B cell (primary cell): ENCODE results near the gene ILF3. TPM values are rescaled to one million over a fixed set of nuclear protein-coding genes. Genes with fewer than 3 reads are reported as not detected.

Source experiments
- ATAC-seq: fragments of 200-7000 bp; cut with Tn5 transposase; one replicate; pipeline ENCODE4 v1.10.0; 2021; ENCODE audit warnings: low read depth, mild to moderate bottlenecking, moderate number of reproducible peaks, moderate library complexity
- CTCF ChIA-PET: fragments of 350-600 bp; sonication (Branson Sonifier 250); formaldehyde crosslinking; loops from one replicate; lab custom pipeline; 2021; ENCODE audit warnings: antibody characterized with exemption, inconsistent platforms; lab: Charles Lee
- POLR2A ChIA-PET: fragments of 350-600 bp; sonication (Branson Sonifier 250); formaldehyde crosslinking; loops from one replicate; lab custom pipeline; 2021; ENCODE audit warnings: antibody characterized with exemption; lab: Charles Lee
- DNase-seq: peaks from one replicate; pipeline ENCODE4 v3.0.0; 2013
- H2AFZ ChIP-seq: 2 replicates; pipeline ENCODE4 v1.6.1; 2012; ENCODE audit warnings: mild to moderate bottlenecking, low read depth, low read length; ENCODE audit not compliant: insufficient read depth, poor library complexity, severe bottlenecking
- H3K27ac ChIP-seq, 2 donors: 1 replicate in 1 of 2; 2 replicates in 1 of 2; pipeline ENCODE4 v1.5.1; 2012 to 2013; ENCODE audit warnings: low read length in 2 of 2, mild to moderate bottlenecking in 2 of 2, moderate library complexity in 1 of 2
- H3K27me3 ChIP-seq, 4 experiments: fragments of 200-600 bp in 1 of 4; sonication (generic) in 1 of 4; replicated peaks in 1 of 4; 1 replicate in 2 of 4; 2 replicates in 2 of 4; pipeline versions ENCODE4 v1.6.1 to v1.7.0; 2013 to 2016; ENCODE audit warnings: low read length in 3 of 4, mild to moderate bottlenecking in 2 of 4, mixed read lengths in 1 of 4, moderate library complexity in 1 of 4; ENCODE audit not compliant: insufficient read depth in 4 of 4, control insufficient read depth in 3 of 4; ENCODE audit errors: control extremely low read depth in 1 of 4
- H3K36me3 ChIP-seq, 2 experiments: replicated peaks in 1 of 2; 1 replicate in 1 of 2; 2 replicates in 1 of 2; pipeline versions ENCODE4 v1.6.1 to v1.7.1; 2013; ENCODE audit warnings: low read length in 1 of 2; ENCODE audit not compliant: insufficient read depth in 2 of 2, control insufficient read depth in 1 of 2; ENCODE audit errors: control extremely low read depth in 1 of 2, extremely low read depth in 1 of 2
- H3K4me1 ChIP-seq, 2 donors: fragments of 200-600 bp in 1 of 2; sonication (generic) in 1 of 2; 1 replicate in 1 of 2; 2 replicates in 1 of 2; pipeline versions ENCODE4 v1.5.1 to v1.6.1; 2013 to 2017; ENCODE audit warnings: low read length in 2 of 2; ENCODE audit not compliant: control insufficient read depth in 2 of 2, insufficient read depth in 2 of 2
- H3K4me2 ChIP-seq: replicated peaks from 2 replicates; pipeline ENCODE3; 2012; ENCODE audit warnings: mild to moderate bottlenecking, low read depth, low read length; ENCODE audit not compliant: poor library complexity, severe bottlenecking
- H3K4me3 ChIP-seq, 5 experiments: fragments of 200-600 bp in 1 of 5; sonication (generic) in 1 of 5; 1 replicate in 3 of 5; 2 replicates in 2 of 5; pipeline versions ENCODE4 v1.5.1 to v1.7.0; 2011 to 2016; ENCODE audit warnings: low read length in 4 of 5, mild to moderate bottlenecking in 4 of 5, low read depth in 2 of 5, control low read depth in 1 of 5, moderate library complexity in 1 of 5; ENCODE audit not compliant: insufficient read depth in 1 of 5; ENCODE audit errors: control extremely low read depth in 1 of 5, extremely low read depth in 1 of 5
- H3K79me2 ChIP-seq: fragments of 200-600 bp; sonication (generic); one replicate; pipeline ENCODE4 v1.6.0; 2016; ENCODE audit warnings: low read length; ENCODE audit not compliant: control insufficient read depth, insufficient read depth
- H3K9ac ChIP-seq: fragments of 200-600 bp; sonication (generic); 2 replicates; pipeline ENCODE4 v1.6.1; 2017; ENCODE audit warnings: mild to moderate bottlenecking, low read length, moderate library complexity
- H3K9me3 ChIP-seq, 3 donors: one replicate each; pipeline versions ENCODE4 v1.6.1 to v1.7.1; 2013; ENCODE audit warnings: low read length in 2 of 3; ENCODE audit not compliant: control insufficient read depth in 2 of 3, insufficient read depth in 1 of 3; ENCODE audit errors: control extremely low read depth in 1 of 3
- H4K20me1 ChIP-seq: 2 replicates; pipeline ENCODE4 v1.6.0; 2012; ENCODE audit warnings: mild to moderate bottlenecking, low read length; ENCODE audit not compliant: insufficient read depth, control insufficient read depth, poor library complexity, severe bottlenecking
- H3K27ac Mint-ChIP-seq: one replicate; pipeline ENCODE4 v1.8.0; 2021; ENCODE audit warnings: mixed read lengths
- H3K27me3 Mint-ChIP-seq: one replicate; pipeline ENCODE4 v1.8.0; 2021; ENCODE audit warnings: mixed read lengths
- H3K4me1 Mint-ChIP-seq: one replicate; pipeline ENCODE4 v1.8.0; 2021; ENCODE audit warnings: mixed read lengths
- H3K4me3 Mint-ChIP-seq: one replicate; pipeline ENCODE4 v1.8.0; 2021; ENCODE audit warnings: mixed read lengths
- H3K9me3 Mint-ChIP-seq: one replicate; pipeline ENCODE4 v1.8.0; 2022; ENCODE audit warnings: mixed read lengths; ENCODE audit not compliant: insufficient read depth
- EZH2 ChIP-seq: IDR thresholded peaks from 2 replicates; pipeline ENCODE4 v1.6.1; 2012; ENCODE audit warnings: borderline replicate concordance, low read depth, mild to moderate bottlenecking, moderate library complexity, low read length; ENCODE audit not compliant: insufficient read depth, poor library complexity, severe bottlenecking
- WGBS: methylation state at CpG from one replicate; pipeline ENCODE4 v1.1.5; 2013; ENCODE audit warnings: missing lambda C conversion rate; ENCODE audit not compliant: insufficient coverage; 5-methylcytosine and 5-hydroxymethylcytosine counted together
- intact Hi-C: fragments of 100-400 bp; cut with micrococcal nuclease; formaldehyde crosslinking; loops from one replicate; pipeline ENCODE4 v1.10.0; 2022
- polyA plus RNA-seq: library from polyadenylated mRNA; depleted of rRNA; stranded (reverse); fragments of >200 nt; gene quantifications from 2 replicates; pipeline ENCODE4 v1.2.3, GENCODE V29; 2012
- total RNA-seq, 2 donors: library from RNA; stranded (reverse); fragments of 120-200 nt in 1 of 2; gene quantifications; 1 replicate in 1 of 2; 2 replicates in 1 of 2; pipeline versions ENCODE4 v1.2.3 to v1.2.4, GENCODE V29; 2013 to 2022
- TF ChIP-seq, protein P1 (sequence below): fragments of 200-600 bp; IDR thresholded peaks from one replicate; pipeline ENCODE4 v1.8.0; 2022; ENCODE audit warnings: antibody characterized with exemption, mild to moderate bottlenecking

Gene ILF3
- total and polyA plus RNA-seq, 2 donors (not counting 1 experiment from before 2014, with no cell fraction given) = 189 to 359 TPM

DNA sequence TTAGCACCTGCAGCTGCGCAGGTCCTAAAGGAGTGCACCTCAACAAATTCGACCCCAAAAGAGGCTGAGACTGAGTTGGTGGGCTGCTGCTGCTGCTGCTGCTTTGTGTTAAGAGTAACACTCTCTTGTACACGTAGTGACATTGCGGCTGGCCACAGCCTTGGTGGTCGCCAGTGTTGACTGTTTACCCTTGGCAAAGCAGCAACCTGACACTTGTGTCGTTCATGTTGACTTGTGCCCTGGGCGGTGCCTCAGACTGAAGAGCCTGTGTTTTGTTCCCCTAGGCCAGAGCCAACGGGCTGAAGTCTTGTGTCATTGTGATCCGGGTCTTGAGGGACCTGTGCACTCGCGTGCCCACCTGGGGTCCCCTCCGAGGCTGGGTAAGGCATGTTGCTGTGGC lies 24.7 kb downstream of the ILF3 start:
- H3K4me1 Mint-ChIP-seq = no peaks in the 10 kb centered on the region
- no peaks in the 10 kb centered on the region for H3K9me3 Mint-ChIP-seq
- no peak overlapping the region for H3K4me2 ChIP-seq
- no peaks in the 10 kb centered on the region for H3K9me3 ChIP-seq
- no peak overlapping the region for H3K27ac ChIP-seq
- DNase-seq (no peak), ATAC-seq (no peak)
- no peaks in the 10 kb centered on the region for H3K27me3 ChIP-seq
- 97% methylated on average over 12 of the region's 12 CpGs for WGBS
- H3K4me1 ChIP-seq = no peaks in the 10 kb centered on the region
- H2AFZ ChIP-seq = no peak overlapping the region
- H3K79me2 ChIP-seq = peaks cover 87% of the 10 kb centered on the region
- POLR2A ChIA-PET = no interaction called here
- no peaks in the 10 kb centered on the region for H3K27me3 Mint-ChIP-seq
- CTCF ChIA-PET = interaction anchor here (0.7 to 1.6 kb wide), 4 partner anchors 19 to 447 kb away, joined by 3 to 5 read pairs (median 4); no protein-coding TSS in a partner anchor
- TF ChIP-seq EZH2 = no peak
- TF ChIP-seq, protein P1, sequence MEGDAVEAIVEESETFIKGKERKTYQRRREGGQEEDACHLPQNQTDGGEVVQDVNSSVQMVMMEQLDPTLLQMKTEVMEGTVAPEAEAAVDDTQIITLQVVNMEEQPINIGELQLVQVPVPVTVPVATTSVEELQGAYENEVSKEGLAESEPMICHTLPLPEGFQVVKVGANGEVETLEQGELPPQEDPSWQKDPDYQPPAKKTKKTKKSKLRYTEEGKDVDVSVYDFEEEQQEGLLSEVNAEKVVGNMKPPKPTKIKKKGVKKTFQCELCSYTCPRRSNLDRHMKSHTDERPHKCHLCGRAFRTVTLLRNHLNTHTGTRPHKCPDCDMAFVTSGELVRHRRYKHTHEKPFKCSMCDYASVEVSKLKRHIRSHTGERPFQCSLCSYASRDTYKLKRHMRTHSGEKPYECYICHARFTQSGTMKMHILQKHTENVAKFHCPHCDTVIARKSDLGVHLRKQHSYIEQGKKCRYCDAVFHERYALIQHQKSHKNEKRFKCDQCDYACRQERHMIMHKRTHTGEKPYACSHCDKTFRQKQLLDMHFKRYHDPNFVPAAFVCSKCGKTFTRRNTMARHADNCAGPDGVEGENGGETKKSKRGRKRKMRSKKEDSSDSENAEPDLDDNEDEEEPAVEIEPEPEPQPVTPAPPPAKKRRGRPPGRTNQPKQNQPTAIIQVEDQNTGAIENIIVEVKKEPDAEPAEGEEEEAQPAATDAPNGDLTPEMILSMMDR = no peak
- peaks cover 89% of the 10 kb centered on the region for H4K20me1 ChIP-seq
- H3K27ac Mint-ChIP-seq = no peak overlapping the region
- intact Hi-C loops = no loop called here
- no peak overlapping the region for H3K4me3 ChIP-seq
- H3K36me3 ChIP-seq = peaks cover 4 to 86% of the 10 kb centered on the region in 2 experiments
- H3K9ac ChIP-seq = no peak overlapping the region
- no peak overlapping the region for H3K4me3 Mint-ChIP-seq

DNA sequence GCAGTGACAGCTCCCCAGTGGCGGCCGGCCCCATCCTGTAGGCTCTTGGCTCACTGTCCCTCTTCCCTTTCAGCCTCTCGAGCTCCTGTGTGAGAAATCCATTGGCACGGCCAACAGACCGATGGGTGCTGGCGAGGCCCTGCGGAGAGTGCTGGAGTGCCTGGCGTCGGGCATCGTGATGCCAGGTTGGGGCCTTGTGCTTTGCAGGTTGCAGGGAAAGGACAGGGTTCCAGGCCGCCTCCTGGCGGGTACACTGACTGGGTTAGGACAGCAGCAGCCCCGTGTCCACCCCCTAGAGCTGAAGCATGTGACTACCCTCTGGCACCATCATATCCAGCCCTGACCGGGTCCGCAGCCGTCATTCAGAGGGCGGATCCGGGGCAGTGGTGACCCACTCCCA lies 25.6 kb downstream of the ILF3 start:
- H3K4me1 ChIP-seq = no peaks in the 10 kb centered on the region
- H3K27me3 ChIP-seq = no peaks in the 10 kb centered on the region
- intact Hi-C loops = no loop called here
- no peak overlapping the region for H3K9ac ChIP-seq
- H3K79me2 ChIP-seq = peaks cover 77% of the 10 kb centered on the region
- ATAC-seq (no peak), DNase-seq (no peak)
- H3K36me3 ChIP-seq = peaks cover 4 to 92% of the 10 kb centered on the region in 2 experiments
- Mint-ChIP-seq H3K27me3 (no peaks in the 10 kb centered on the region), H3K27ac (no peak overlapping the region), H3K9me3 (no peaks in the 10 kb centered on the region), H3K4me3 (no peak overlapping the region), H3K4me1 (no peaks in the 10 kb centered on the region)
- ChIA-PET CTCF (interaction anchor here (0.6 to 1.6 kb wide), 4 partner anchors 18 to 446 kb away, joined by 3 to 4 read pairs (median 4); no protein-coding TSS in a partner anchor), POLR2A (no interaction called here)
- no peak overlapping the region for H3K27ac ChIP-seq
- H3K4me3 ChIP-seq = no peak overlapping the region
- peaks cover 89% of the 10 kb centered on the region for H4K20me1 ChIP-seq
- TF ChIP-seq EZH2 = no peak
- TF ChIP-seq, protein P1 = no peak
- H2AFZ ChIP-seq = no peak overlapping the region
- 95% methylated on average over 17 of the region's 18 CpGs for WGBS
- no peaks in the 10 kb centered on the region for H3K9me3 ChIP-seq
- no peak overlapping the region for H3K4me2 ChIP-seq
